ENCODE results near the gene KCNIP1. TPM values are rescaled to one million over a fixed set of nuclear protein-coding genes. Genes with fewer than 3 reads are reported as not detected.
A peak's percentile ranks its signal among the peaks of the same experiment; 100 is the strongest.

The KCNIP1 gene
- total RNA-seq, 1 experiment from 2014 or later, result 0.27 TPM

DNA sequence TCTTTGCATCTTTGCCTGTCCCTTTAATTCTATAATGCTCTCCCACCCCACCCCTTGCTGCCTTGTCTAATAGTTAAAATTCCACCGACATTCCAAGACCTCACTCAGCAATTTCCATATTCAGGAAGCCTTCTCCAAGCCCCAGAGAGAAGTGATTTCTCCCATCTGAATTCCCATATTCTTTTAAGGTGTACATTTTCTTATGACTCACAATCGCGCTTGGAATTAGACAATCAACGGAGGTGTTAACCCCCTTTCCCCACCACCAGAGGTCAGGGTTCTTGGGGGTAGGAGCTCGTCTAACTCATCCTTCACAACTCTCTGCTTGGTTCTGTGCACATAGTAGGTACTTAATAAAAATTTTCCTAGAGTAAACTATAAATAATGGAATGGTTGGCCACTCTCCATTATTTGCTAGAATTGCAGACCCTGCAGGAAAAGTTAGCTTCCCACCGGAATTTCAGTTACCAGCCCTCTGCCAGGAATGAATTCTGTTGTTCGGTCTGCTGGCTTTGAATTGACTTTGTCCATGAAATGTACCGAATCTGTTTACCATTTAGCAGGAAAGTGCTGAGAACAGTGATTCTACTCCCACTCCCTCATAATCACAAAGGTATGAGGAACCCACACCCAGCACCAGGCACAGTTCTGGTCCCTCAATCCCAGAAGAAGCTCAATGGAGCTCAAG lies 5.0 kb downstream of the KCNIP1 start:
- DNase-seq (ENCODE audit: low read depth), result no peak

DNA sequence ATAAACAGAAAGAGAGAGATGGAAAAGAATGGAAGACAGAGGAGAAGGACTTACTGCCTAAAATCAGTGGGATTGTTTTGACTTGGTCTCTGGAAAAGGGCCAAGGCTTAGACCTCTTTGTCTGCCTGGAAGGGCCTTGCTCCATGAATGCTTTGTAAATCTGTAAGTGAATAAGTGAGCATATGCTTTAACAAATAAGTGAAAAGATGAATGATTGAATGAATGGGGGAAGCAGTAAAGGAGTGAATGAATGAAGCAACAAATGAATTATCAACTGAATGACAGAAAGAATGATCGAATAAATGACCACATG lies 5.5 kb downstream of the KCNIP1 start:
- no peak for DNase-seq (ENCODE audit: low read depth)

DNA sequence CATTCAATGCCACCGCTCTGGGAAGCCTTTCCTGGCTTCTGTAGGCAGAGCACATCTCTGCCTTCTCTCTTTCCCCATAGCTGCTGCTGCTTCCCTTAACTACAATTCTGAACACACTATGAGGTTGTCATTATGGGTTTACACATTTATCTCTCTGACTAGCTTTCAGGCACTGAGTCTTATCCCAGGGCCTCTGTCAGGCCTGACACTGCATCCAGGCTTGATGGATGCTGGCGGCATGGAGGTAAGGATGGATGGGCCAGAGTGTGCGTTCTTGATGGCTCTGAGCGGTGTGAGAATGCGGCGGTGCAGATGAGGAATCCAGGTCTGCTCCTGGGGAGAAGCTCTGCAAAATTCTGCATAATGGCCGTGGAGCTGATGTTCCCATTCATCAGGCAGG lies 6.3 kb downstream of the KCNIP1 start:
- no peak for DNase-seq (ENCODE audit: low read depth)

DNA sequence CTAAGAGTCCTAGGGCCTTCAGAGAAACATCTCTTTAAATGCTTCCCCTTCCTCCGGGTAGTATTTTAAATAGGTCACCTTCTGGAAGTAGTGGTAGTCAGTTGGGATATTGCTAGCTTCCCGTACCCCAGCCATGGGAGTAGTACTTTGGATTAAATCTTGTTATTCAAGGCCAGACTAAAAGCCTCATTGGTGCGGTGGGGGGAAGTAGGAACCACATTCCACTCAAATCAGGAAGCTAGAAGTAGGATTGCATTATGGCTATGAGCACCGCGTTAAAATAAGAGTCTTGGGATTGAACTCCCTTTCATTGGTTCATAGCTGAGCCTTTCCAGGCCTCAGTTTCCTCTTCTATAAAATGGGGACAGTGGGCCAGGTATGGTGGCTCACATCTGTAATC lies 6.7 kb downstream of the KCNIP1 start:
- no peak for DNase-seq (ENCODE audit: low read depth)

DNA sequence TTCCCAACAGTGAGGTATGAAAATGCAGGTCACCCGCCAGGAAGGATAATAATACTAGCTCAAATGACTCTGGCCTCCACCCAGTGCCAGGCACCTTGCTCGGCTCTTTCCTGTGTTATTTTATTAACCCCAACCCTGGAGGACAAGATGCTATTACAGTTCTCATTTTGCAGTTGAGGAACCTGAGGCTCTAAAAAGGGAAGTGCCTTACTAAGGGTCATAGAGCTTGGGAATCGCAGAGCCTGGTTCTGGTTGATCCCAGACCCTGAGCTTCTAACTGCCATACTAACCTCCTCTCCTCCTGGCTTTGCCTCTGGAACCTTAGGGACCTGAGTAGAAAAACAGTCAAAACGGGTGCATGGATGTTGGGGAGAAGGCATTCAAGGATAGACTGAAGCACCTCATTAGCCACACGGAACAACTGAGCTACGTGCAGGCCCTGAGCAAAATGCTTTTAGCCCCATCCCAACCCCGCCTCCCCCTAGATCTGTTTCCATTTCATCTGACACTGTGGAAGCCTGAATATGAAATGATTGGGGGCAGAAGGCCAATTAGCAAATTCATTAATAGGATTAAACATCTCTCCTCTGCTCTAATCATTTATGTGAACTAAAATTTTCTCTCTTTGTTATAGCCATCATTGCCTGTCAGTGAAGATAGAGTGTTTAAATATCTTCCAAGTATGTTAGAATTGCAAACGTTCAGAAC lies 7.9 kb downstream of the KCNIP1 start:
- DNase-seq (ENCODE audit: low read depth), result no peak

DNA sequence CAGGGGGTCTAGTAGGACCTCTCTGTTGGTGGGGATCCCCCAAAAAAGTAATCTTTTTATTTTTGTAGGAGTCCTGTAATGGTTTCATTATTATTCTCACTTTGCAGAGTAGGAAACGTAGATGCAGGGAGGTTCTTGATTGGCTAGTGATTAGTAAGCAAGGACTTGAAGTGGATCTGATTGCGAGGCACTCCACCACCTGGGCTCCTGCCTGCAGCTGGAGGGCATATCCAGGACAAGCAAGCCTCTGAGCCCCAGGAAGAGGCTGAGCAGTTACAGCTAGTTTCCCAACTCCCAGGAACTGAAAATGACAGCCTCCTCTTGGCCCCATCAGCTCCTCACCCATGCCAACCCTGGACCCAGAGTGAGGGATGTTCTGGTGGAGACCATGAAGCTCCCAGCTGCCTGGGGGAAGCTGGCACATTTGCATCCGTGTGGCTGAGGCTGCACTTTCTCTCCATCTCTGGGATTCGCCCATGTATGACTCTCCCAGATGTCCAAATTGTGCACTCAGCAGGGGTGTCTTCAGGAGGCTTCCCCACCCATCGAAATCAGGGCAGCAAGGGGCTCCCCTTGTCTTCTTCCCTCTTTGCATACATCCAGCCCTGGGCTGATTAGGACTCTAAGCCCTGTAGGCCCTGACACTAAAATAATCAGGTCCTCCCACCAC lies 10.2 kb downstream of the KCNIP1 start:
- DNase-seq (ENCODE audit: low read depth), result no peak

GRCh38 chr5:170517411-170517810 lies 13.6 kb downstream of the KCNIP1 start:
- no peak for DNase-seq (ENCODE audit: low read depth)

GRCh38 chr5:170518277-170518676 lies 14.5 kb downstream of the KCNIP1 start:
- DNase-seq (ENCODE audit: low read depth), result no peak

DNA sequence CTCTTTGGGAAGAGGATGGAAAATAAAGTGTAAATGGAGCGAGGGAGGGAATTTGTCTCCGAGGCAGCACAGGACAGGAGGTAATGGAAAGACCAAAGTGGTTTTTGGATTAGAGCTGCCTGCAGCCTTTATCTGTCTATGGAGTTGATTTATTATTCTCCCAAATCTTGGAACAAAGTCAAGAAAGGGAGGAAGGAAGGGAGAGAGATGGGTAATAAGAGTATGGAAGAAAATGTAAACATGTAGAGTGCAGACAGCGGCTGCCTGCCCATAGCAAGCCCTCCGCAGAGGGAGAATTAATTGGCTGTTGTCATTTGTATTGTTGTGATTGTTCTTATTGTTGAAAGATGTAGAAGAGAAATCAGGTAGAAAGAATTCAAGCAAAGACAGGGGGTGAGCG lies 15.7 kb downstream of the KCNIP1 start:
- DNase-seq (ENCODE audit: low read depth), result no peak

GRCh38 chr5:170520372-170520771 lies 16.6 kb downstream of the KCNIP1 start:
- DNase-seq (ENCODE audit: low read depth), result peak; percentile 23

GRCh38 chr5:170522211-170523141 lies 18.7 kb downstream of the KCNIP1 start:
- peak; percentile 96 for DNase-seq (ENCODE audit: low read depth)

DNA sequence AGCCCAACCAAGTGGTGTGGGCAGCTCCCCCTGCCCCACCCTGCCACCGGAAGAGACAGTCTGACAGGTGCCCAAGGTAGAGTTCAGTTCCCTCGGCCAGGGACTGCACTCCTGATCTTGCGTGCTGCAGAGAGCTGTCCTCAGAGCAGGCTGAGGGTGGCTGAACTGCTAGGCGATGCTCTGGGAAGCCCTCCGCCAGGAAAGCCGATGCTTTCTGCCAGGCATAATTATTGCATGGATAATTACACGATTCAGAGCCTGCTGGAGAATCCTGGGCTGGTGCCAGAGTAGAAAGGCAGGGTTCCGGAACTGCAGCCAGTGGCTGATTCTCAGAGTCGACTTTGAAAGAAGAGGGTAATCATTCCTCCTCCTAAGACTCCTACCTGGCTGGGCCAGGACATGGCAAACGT lies 19.3 kb downstream of the KCNIP1 start:
- DNase-seq (ENCODE audit: low read depth), result peak; percentile 52

- no peak for DNase-seq (ENCODE audit: low read depth)
Measured at GRCh38 chr5:170523830-170524229, 20.0 kb downstream of the KCNIP1 start.

DNA sequence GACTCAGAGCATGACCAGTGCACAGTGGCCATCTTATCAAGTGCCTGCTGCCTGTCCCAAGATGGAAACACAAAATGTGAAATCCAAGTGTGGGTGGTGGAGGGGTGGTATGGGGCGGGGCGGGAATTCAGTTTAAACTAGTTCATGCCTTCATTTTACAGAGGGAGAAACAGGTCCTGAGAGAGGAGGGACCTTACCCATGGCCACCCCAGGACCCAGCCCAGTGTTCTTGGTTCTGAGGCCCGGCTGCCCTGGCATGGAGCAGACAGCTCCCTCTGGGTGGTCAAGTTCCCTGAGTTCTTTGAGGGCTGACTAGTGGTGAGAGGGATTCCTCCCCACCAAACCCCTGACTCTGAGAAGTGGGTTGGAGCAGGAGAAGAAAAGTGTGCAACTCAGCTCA lies 20.8 kb downstream of the KCNIP1 start:
- DNase-seq (ENCODE audit: low read depth), result no peak

- no peak for DNase-seq (ENCODE audit: low read depth)
Measured at GRCh38 chr5:170525470-170526211, 21.8 kb downstream of the KCNIP1 start.

GRCh38 chr5:170527991-170528390 lies 24.2 kb downstream of the KCNIP1 start:
- DNase-seq (ENCODE audit: low read depth), result no peak

DNA sequence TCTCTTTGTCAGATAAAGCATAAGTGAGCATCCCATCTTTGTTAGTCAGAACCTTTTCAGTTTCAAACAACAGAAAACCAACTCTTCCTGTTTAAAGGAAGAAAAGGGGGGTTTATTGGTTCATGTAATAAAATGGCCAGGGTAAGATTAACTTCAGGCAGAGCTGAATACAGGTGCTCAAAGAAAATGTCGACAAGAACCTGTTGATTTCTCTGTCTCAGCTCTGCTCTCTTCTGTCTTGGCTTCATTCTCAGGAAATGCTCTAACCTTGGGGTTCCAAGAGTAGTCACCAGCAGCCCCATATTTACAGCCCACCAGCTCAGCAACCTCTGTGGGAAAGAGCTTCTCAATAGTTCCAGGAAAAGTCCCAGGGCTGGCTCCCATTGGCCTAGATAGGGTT lies 25.2 kb downstream of the KCNIP1 start:
- DNase-seq (ENCODE audit: low read depth), result no peak

- peak; percentile 16 for DNase-seq (ENCODE audit: low read depth)
Measured at GRCh38 chr5:170532935-170533334, 29.1 kb downstream of the KCNIP1 start.

DNA sequence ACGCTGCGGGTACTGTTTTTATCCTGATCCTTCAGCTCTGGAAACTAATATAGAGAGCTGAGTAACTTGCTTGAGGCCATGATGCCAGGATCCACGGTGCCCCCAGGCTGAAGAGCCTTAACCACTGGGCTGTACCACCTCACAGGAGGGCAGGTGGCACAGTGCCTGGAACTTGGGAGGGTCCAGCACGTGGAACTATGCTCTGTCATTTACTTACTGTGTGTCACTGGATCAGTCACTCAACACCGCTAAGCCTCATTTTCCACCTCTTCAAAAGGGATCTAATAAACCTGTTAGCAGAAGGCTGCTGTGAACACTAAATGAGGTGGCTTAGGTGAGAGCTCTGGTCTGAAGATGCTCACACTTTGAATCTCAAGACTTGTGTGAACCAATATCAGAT lies 29.6 kb downstream of the KCNIP1 start:
- DNase-seq (ENCODE audit: low read depth), result peak; percentile 22

DNA sequence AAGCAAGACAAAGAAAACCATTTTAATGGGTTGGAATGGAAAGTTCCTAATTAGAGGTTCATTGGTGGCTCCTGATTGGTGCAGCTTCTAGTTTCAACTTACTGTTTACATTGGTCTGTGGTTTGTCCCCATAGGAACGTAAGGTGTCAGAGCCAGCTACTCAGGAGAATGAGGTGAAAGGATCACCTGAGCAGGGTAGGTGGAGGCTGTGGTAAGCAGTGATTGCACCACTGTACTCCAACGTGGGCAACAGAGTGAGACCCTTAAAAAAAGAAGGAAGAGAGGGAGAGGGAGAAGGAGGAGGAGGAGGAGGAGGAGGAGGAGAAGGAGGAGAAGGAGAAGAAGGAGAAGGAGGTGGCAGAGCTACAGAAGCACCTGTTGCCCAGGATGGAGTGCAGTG lies 30.4 kb downstream of the KCNIP1 start:
- DNase-seq (ENCODE audit: low read depth), result peak; percentile 61

GRCh38 chr5:170534941-170535340 lies 31.1 kb downstream of the KCNIP1 start:
- no peak for DNase-seq (ENCODE audit: low read depth)
